Caco-2 (cell line): ENCODE results near the gene MTA3. TPM values are rescaled to one million over a fixed set of nuclear protein-coding genes. Genes with fewer than 3 reads are reported as not detected.

Experiments
- BruUV-seq: library from RNA; stranded (reverse); fragments of 400-500 nt; replicated peaks from 2 replicates; lab custom pipeline; 2021; lab: Mats Ljungman, UMichigan
- CTCF ChIA-PET: fragments of 300-600 bp; sonication (Branson Sonifier 250); formaldehyde crosslinking; loops from one replicate; lab custom pipeline; 2022; ENCODE audit warnings: antibody characterized with exemption; lab: Charles Lee
- POLR2A ChIA-PET: fragments of 300-600 bp; sonication (Branson Sonifier 250); formaldehyde crosslinking; loops from one replicate; lab custom pipeline; 2022; ENCODE audit warnings: antibody characterized with exemption; lab: Charles Lee
- DNase-seq, 2 experiments: peaks; one replicate each; pipeline versions ENCODE4 v3.0.0 to v3.0.0-alpha.2; 2020 to 2022
- H3K27me3 ChIP-seq: replicated peaks from 2 replicates; pipeline ENCODE4 v1.6.0; 2011; ENCODE audit warnings: low read length; ENCODE audit not compliant: control insufficient read depth, insufficient read depth
- H3K36me3 ChIP-seq: 2 replicates; pipeline ENCODE4 v1.5.1; 2011; ENCODE audit warnings: low read length; ENCODE audit not compliant: control insufficient read depth, insufficient read depth
- H3K4me1 ChIP-seq: fragments of 250-450 bp; sonication (Bioruptor Pico); 2 replicates; pipeline ENCODE4 v1.5.1; 2020; ENCODE audit warnings: mild to moderate bottlenecking
- H3K4me3 ChIP-seq: 2 replicates; pipeline ENCODE4 v1.5.1; 2011; ENCODE audit warnings: low read depth, mild to moderate bottlenecking, control low read depth, low read length
- H3K9me3 ChIP-seq: fragments of 250-450 bp; sonication (Bioruptor Pico); 2 replicates; pipeline ENCODE4 v1.5.1; 2020; ENCODE audit warnings: mild to moderate bottlenecking, moderate library complexity
- H3K27ac Mint-ChIP-seq: one replicate; pipeline ENCODE4 v1.8.0; 2022; ENCODE audit warnings: mixed read lengths; ENCODE audit not compliant: unreplicated experiment
- H3K27me3 Mint-ChIP-seq: one replicate; pipeline ENCODE4 v1.8.0; 2022; ENCODE audit warnings: mixed read lengths; ENCODE audit not compliant: insufficient read depth, unreplicated experiment
- H3K36me3 Mint-ChIP-seq: one replicate; pipeline ENCODE4 v1.8.0; 2022; ENCODE audit warnings: mild to moderate bottlenecking, mixed read lengths; ENCODE audit not compliant: insufficient read depth, unreplicated experiment
- H3K4me1 Mint-ChIP-seq: one replicate; pipeline ENCODE4 v1.8.0; 2022; ENCODE audit warnings: low read depth, mixed read lengths; ENCODE audit not compliant: unreplicated experiment
- H3K4me3 Mint-ChIP-seq: one replicate; pipeline ENCODE4 v1.8.0; 2022; ENCODE audit warnings: mild to moderate bottlenecking, moderate library complexity, mixed read lengths; ENCODE audit not compliant: unreplicated experiment
- H3K9me3 Mint-ChIP-seq: one replicate; pipeline ENCODE4 v1.8.0; 2022; ENCODE audit warnings: mixed read lengths; ENCODE audit not compliant: unreplicated experiment
- CTCF ChIP-seq, 2 experiments: fragments of 200-600 bp in 1 of 2; IDR thresholded peaks; 1 replicate in 1 of 2; 2 replicates in 1 of 2; pipeline versions ENCODE4 v1.5.1 to v1.8.0; 2011 to 2022; ENCODE audit warnings: antibody characterized with exemption in 1 of 2, control low read depth in 1 of 2, inconsistent platforms in 1 of 2, low read depth in 1 of 2, low read length in 1 of 2, mild to moderate bottlenecking in 1 of 2, moderate library complexity in 1 of 2; ENCODE audit not compliant: insufficient read depth in 1 of 2, severe bottlenecking in 1 of 2, unreplicated experiment in 1 of 2
- intact Hi-C: fragments of 100-400 bp; cut with micrococcal nuclease; formaldehyde crosslinking; loops from one replicate; pipeline ENCODE4 v1.10.0; 2022; ENCODE audit not compliant: unreplicated experiment
- total RNA-seq: library from RNA; stranded (reverse); gene quantifications from 2 replicates; pipeline ENCODE4 v1.2.3, GENCODE V29; 2022

The MTA3 gene
- total RNA-seq, 1 experiment from 2014 or later: 85.7 TPM

- intact Hi-C loops: no loop called here
- no peaks in the 10 kb centered on the region for H3K27me3 Mint-ChIP-seq
- no TSS peak for BruUV-seq
- Histone ChIP-seq H3K36me3 (no peaks in the 10 kb centered on the region), H3K9me3 (no peaks in the 10 kb centered on the region), H3K4me3 (no peak overlapping the region), H3K4me1 (peaks cover 9% of the 10 kb centered on the region), H3K27me3 (no peaks in the 10 kb centered on the region)
- CTCF ChIA-PET: interaction anchor here (0.5 kb wide), 1 partner anchor 302 kb away, joined by 3 read pairs; no protein-coding TSS in a partner anchor
- no peak for TF ChIP-seq CTCF (IDR thresholded peaks at IDR 0.05; ENCODE audit: insufficient read depth in 1 of 2, low read depth in 1 of 2, low read length in 1 of 2, severe bottlenecking in 1 of 2, unreplicated experiment in 1 of 2)
- no peaks in the 10 kb centered on the region for H3K9me3 Mint-ChIP-seq
- H3K4me3 Mint-ChIP-seq: no peak overlapping the region
- DNase-seq: no peak
- H3K27ac Mint-ChIP-seq: no peak overlapping the region
- no peaks in the 10 kb centered on the region for H3K36me3 Mint-ChIP-seq
- POLR2A ChIA-PET: no interaction called here
- peaks cover 12% of the 10 kb centered on the region for H3K4me1 Mint-ChIP-seq
These were observed 184.7 kb downstream of the MTA3 start for GRCh38 chr2:42752816-42753813.

GRCh38 chr2:42754021-42754775 lies 185.8 kb downstream of the MTA3 start:
- Mint-ChIP-seq H3K27ac (no peak overlapping the region), H3K27me3 (no peaks in the 10 kb centered on the region), H3K4me1 (peaks cover 12% of the 10 kb centered on the region), H3K4me3 (no peak overlapping the region), H3K9me3 (no peaks in the 10 kb centered on the region), H3K36me3 (no peaks in the 10 kb centered on the region)
- DNase-seq: no peak
- ChIA-PET POLR2A (no interaction called here), CTCF (no interaction called here)
- Histone ChIP-seq H3K9me3 (no peaks in the 10 kb centered on the region), H3K4me1 (peaks cover 9% of the 10 kb centered on the region), H3K4me3 (no peak overlapping the region), H3K36me3 (no peaks in the 10 kb centered on the region), H3K27me3 (no peaks in the 10 kb centered on the region)
- intact Hi-C loops: no loop called here
- no TSS peak for BruUV-seq
- TF ChIP-seq CTCF (IDR thresholded peaks at IDR 0.05; ENCODE audit: insufficient read depth in 1 of 2, low read depth in 1 of 2, low read length in 1 of 2, severe bottlenecking in 1 of 2, unreplicated experiment in 1 of 2): no peak

- intact Hi-C loops: no loop called here
- CTCF ChIA-PET: no interaction called here
These were observed 186.3 kb downstream of the MTA3 start for GRCh38 chr2:42754776-42755140.

More at GRCh38 chr2:42754776-42755140, 186.3 kb downstream of the MTA3 start:
- no peak for DNase-seq
- no peak overlapping the region for H3K27ac Mint-ChIP-seq
- POLR2A ChIA-PET: no interaction called here
- H3K36me3 Mint-ChIP-seq: no peaks in the 10 kb centered on the region
- Histone ChIP-seq H3K4me3 (no peak overlapping the region), H3K9me3 (no peaks in the 10 kb centered on the region), H3K36me3 (no peaks in the 10 kb centered on the region), H3K27me3 (no peaks in the 10 kb centered on the region), H3K4me1 (peaks cover 9% of the 10 kb centered on the region)
- no peak for TF ChIP-seq CTCF (IDR thresholded peaks at IDR 0.05; ENCODE audit: insufficient read depth in 1 of 2, low read depth in 1 of 2, low read length in 1 of 2, severe bottlenecking in 1 of 2, unreplicated experiment in 1 of 2)
- H3K4me1 Mint-ChIP-seq: peaks cover 12% of the 10 kb centered on the region
- no TSS peak for BruUV-seq
- no peaks in the 10 kb centered on the region for H3K27me3 Mint-ChIP-seq
- H3K4me3 Mint-ChIP-seq: no peak overlapping the region
- no peaks in the 10 kb centered on the region for H3K9me3 Mint-ChIP-seq
